LHCN-M2 (cell line): Measurements from ENCODE around the gene C22orf39. TPM values are rescaled to one million over a fixed set of nuclear protein-coding genes. Genes with fewer than 3 reads are reported as not detected.

Experiments used
- DNase-seq: peaks from one replicate; pipeline ENCODE4 v3.0.0-alpha.2; 2012; ENCODE audit warnings: low read depth
- total RNA-seq: library from RNA; depleted of rRNA; stranded (reverse); fragments of >200 nt; gene quantifications from 2 replicates; pipeline ENCODE4 v1.2.3, GENCODE V29; 2014

C22orf39 gene
- total RNA-seq, 1 experiment from 2014 or later = 20.2 TPM

DNA sequence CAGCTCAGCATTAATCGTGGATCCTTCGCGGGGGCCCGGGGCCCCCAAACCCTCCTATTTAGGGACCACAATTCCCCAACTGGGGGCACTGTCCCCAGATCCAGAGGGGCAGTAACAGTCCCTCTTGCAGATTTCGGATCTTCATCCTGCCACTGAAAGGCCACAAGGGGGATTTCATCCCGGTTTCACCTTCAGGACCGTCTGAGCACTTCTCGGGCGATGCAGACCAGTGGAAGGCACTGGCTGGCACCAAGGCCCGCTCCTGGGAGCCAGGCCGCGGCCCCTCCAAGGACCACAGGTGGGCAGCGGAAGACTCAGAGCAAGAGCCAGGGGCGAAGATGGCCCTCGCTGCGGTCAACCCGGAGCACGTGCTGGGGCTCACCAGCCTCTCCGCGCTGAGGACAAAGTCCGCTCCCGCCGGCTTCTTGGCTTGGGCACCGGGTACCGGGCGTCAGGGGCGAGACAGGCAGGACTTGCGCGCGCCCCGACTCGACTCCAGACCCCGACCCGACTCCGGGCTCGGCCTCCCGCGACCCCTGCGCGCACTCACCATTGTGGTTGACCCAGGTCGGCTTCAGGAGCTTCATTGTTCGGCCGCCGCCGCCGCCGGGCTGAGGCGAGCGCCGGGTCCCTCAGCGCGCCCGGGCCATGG, 16.5 kb downstream of the C22orf39 start:
- peak; percentile 31 for DNase-seq

DNA sequence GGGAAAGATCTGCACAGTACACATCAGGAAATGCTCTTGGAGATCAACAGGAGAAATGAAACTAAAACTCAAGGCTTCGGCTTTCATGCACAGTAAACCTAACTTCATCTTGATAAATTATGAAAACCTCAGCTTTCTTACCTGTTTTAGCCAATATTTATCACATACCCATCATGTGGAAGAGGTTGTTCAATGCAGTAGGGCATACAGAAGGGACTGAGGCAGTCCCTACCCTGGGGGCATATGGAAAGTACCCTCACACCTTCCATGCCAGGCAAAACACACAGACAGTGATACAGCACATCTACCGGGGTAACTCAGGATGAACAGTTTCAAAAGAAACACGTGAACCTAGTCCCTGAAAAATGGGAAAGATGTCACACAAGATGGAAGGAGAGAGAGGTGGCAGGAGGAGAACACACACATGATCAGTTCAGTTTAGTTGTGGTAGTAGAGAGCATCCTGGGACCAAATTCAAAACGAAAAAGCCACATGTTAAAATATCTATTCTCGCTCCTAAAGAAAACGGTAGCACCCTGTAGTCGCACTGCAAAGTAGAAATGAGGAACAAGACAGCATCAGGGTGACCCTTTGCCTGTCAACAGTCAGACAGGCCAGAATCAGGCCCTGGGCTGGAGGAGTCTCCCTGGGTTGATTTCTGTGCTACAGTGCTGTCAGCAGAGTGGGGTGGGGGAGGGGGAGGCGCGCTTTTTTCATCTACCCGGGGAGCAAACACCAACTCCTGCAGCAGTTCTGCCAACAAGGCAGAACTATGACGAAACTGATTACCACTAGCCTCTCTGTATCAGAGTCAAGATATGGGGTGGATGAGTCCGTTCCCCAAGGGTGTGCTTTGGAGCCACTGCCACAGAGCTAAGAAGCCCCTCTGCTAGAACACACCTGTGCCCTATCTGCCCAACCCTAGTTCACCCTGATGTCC, 17.3 kb downstream of the C22orf39 start:
- DNase-seq = peak; percentile 60

DNA sequence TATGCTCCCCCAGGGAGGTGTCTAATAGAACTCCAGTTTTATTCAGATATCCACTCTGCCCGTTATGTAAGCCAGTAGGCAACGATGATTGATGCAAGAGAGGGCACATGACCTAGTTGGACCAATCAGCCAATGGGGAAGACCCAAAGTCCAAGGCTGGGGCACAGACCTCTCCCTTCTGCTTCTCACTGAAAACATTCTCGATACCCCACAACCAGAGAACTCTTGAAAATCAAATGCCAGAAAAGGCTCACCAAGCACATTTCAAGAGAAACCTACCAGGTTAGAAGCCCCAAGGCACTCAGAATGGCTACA, 23.4 kb downstream of the C22orf39 start:
- DNase-seq = no peak

DNA sequence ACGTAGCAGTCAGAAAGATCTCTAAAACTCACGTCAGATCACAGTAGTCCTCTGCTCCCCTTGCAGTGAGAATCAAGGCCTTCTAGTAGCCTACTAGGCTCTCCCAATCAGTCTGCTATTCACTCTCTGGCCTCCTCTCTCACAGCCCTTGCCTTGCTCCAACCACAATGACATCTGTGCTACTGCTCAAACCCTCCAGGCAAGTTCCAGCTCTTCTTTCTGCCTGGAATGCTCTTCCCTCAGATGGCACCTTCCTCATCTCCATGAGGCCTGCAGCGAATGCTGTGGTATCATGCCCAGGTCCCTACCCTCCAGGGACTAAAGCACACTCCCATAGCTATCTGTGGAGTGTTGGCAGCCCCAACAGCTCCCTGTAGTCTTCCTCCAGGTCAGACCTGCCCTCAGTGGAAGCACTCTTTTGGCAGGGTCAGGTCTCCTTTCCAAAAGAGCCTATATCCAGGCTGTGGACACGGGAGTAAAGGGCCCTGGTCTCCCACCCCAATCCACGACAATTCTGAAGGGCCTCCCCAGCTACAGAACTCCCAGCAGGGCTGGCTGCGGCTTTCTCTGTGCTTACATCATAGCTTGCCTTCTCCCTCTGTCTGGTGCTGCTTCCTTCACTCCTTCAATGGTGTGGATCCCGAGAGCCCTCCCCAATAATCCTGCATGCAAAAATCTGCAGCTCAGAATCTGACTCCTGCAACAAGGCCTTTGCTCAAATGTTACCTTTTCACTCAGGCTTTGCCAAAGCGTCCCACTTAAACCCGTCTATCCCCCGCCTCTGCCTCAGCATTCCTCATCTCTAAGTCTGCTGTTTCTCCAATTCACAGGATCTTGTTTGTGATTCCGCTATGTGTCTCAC, 24.8 kb downstream of the C22orf39 start:
- no peak for DNase-seq

DNA sequence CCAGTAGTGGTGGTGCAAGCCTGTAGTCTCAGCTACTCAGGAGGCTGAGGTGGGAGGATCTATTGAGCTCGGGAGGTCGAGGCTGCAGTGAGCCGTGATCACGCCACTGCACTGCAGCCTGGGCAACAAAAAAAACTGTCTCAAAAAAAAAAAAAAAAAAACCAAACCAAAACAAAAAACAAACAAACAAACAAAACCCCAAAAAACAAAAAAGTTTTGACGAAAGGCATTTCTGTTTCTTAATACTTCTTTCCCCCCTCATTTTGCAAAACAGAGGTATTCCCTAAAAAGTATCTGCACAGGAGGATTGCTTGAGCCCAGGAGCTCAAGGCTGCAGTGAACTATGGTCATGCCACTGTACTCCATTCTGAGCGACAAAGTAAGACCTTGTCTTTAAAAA, 27.2 kb downstream of the C22orf39 start:
- no peak for DNase-seq

DNA sequence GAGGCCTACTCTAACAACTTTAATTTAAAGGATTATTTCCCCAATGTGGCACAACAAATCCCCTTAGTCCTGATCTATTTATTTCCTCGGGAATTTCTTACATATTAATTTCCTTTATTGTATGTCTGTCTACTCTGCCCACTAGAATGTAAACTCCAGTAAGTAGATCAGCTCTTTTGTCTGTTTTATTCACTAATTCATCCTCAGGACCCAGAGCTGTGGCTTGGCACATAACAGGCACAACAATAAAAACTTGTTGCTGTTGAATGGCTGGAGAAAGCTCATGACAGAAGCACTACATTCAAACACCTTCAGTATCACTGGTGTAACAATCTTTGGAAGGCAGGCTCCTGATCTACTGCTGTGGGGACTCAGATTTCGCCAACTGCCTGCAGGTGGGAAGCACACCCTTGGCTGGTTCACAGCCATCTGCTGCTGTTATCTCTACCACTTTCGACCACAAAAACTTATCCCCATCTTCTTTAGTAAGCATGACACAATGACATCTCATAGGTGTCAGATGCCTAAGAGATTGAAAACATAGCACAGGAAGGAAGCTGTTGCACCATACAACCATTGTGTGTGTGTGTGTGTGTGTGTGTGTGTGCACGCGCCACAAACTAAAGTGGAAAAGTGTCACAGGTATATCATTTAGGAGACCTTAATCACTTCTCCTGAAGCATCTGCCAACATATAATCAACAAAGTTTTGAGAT, 27.9 kb downstream of the C22orf39 start:
- no peak for DNase-seq

DNA sequence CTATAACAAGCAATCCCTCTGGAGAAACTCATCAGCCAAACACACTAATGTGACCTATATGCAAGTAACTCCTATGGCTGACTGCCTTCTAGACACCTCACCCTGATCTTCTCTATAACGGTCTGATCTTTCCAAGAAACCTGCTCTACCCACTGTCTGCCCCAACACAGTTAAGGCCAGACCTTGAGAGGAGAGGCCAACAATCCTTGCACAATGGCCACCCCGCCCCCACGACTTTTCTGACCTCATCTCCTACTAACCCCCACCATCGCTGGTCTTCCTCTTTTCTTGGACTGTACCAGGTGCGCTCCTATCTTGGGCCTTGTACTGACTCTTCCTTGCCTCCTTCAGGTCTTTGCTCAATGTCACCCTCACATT, 28.4 kb downstream of the C22orf39 start:
- no peak for DNase-seq

DNA sequence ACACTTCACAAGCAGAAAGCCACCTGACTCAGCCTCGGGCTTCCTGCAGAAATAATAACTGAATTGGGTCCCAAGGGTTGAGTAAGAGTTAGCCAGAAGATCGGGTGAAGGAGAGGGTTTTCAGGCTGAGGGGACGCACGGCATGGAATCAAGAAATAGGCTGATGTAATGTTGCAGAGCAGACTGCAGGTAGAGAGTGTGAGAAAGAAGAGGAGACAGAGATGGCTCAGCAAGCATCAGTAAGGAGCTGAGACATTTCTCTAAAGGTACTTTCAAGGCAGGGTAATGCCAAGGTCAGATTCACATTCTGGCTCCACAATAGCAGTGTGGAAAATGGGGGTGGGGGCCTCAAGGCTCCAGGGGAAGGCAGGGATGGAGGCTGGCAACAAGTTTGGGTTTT, 34.6 kb downstream of the C22orf39 start:
- DNase-seq = no peak

DNA sequence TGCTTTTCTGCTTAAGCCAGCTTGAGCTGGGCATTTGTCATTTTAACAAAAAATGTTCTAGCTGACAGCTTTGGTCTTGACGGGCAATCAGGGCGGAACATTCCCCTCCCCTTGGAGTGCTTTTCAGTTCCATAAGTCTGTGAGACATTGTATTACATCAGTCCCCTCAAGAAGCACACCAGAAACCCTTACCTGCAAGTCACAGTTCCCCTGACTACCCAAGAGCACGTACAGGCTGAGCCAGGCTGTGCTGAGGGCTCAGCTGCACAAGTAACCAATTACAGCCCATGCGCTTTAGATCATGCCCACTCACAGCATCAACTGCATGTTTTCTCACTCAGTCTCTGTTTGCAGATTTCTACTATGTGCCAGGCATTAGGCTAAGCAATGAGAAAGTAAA, 35.0 kb downstream of the C22orf39 start:
- no peak for DNase-seq

DNA sequence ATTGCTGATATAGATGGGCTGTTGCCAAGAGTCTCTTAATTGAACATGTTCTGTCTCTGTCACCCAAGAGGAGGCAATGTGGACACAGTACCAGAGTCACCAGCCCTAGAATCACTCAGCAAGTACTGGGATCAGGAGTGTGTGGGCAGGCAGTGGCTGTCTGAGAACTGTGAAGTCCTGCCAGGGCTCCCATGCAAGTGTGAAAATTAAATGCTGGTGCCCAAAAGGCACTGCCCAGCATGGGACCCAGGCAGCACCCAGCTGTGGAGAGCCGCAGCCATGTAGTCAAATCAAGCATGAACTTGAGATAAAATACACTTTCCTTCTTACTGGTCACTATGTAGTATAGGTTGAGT, 35.8 kb downstream of the C22orf39 start:
- DNase-seq = no peak

DNA sequence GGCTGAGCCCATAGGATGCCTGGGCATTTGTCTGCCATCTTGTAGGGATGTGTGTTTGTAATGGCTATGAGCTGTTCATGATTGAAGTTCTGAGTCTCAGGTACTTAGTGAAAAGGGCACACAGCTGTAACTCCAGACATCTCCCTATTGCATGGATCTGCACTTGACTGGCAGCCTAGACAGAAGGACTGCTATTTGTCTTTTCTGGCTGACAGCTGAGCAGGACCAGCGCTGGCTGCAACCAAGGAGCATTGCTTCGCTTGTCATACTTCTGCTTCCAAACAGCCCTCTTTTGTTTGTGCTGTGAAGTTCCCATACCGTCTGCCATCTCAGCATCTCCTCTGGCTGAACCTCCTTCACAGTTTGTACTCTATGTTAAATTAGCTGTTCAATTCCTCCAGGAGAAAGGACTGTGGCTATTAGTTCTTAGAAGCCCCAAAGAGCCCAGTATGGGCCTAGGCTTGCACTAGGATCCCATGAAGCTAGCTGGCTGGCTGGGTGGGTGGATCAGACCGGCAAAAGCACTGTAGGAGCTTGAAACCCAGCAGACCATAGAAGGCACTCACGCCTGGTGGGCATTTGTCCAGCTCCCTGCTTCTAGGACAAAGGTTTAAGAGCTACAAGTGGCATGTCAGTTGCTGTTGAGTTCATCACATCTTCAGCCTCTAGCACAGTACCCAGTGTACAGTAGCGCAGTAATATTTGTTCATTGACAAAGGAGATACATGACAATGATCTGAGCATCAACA, 36.4 kb downstream of the C22orf39 start:
- no peak for DNase-seq

DNA sequence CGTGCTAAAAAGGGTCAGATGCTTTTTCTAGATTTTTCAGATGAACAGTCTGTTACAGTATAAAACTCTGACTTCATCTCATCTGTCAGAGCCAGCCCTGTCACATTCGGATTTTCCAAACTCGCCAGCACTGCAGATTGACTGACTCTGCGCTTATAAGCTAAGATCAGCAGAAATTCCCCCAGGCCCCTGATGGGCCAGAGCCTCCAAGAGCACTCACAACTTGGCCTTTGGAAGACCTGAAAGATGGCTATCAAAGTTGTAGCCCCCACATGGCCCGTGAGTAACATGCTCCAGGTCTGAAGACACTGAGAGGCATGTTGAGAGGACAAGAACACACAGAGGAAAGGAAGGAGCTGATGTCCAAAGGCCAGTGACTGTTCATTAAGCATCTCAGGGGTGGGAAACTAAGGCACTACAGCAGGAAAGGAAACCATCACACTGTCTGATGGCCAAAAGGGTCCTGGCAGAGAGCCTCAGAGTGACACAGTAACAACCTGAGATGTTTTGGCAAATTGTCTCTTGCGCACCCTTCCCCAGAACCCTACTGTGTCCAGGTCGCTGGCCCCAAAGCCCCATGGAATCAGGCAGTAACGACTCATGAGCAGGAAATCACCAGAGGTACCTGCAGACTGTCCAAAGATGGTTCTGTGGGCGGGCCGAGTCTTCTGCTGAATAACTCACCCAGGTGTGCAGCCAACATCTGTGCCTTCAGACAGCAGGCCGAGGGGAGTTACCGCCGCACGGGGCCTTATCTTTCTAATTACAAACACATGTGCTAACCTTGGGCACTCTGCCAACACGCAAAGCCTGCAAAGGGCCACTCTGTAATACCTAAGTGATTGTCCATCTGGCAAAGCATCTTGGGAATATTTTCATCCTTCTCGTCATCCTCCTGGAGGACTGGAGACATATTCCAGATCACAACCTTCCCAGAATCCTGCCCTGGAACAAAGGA, 39.6 kb downstream of the C22orf39 start:
- DNase-seq = no peak

DNA sequence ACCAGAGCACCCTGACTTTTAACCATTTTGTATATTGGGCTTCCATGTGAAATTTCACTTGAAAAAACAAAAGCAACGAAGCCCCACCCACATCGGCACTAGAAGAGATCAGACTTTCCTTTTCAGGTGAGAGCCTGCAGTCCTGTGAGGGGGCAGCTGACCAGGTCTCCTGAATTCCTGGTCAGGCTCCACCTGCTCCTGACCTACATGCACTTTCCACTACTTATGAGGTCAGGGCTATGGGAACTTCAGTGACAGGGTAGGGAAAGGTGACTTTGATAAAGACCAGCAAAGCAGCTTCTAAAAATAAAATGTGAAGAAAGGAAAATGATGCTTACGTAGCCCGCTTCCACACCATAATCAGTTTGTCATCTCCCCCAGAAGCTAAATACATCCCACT, 40.7 kb downstream of the C22orf39 start:
- no peak for DNase-seq

DNA sequence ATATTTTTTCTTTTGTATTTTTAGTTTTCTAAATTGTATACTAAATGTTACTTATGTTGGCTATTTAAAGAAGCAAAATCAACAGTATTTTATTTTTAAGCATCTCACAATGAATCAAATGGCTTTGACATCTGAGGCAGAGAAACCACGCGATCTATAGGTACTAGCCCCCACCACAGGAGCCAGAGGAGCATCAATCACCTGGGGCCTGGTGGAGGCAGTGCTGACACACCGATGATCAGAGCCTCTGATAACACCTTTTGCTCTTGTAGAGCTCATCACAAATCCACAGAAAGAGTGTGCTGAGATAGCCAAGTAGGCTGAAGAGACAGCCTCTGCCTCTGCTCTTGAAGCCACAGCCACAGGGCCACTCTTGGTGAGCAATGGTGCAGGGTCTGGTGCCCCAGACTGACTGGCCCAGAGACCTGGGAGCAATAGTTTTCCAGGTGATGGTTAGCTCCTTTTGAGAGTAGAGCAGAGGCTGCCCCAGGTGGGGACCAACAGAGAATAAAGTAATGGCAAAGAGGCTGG, 41.2 kb downstream of the C22orf39 start:
- no peak for DNase-seq

DNA sequence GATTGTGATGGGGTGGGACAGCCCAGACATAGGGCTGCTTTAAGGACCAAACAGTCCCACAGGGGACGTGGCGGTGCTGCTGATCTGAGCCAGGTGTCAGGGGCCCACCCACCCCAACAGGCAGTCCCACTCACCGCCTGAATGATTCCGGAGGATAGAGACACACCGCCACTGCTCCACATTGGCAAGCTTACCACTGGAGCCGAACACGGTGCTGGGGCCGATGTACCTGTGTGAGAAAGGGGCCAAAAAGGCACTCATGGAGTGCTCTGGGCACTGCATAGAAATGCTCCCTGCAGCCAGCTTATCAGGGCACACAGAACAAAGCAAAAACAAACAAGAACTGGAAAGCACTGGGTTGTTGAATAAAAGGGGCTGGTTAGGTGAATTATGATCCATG, 41.9 kb downstream of the C22orf39 start:
- DNase-seq = no peak

DNA sequence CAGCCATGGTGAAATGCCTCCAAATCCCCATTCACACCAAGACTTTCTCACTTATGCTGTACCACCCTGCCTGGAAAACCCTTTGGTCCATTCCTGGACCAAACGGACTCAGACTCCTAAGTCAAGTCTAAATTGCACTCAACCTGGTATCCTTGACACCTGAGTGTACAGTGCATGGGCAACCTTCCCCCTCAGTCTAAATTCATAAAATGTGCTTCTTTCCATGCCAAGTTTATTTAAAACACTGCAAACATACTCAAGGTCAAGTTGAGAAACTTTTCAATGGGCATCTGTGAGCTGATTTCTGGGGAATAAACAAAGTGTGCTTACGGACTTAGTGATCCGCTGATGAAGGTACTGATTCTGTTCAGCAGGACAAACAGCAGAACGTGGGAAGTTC, 42.4 kb downstream of the C22orf39 start:
- DNase-seq = no peak

DNA sequence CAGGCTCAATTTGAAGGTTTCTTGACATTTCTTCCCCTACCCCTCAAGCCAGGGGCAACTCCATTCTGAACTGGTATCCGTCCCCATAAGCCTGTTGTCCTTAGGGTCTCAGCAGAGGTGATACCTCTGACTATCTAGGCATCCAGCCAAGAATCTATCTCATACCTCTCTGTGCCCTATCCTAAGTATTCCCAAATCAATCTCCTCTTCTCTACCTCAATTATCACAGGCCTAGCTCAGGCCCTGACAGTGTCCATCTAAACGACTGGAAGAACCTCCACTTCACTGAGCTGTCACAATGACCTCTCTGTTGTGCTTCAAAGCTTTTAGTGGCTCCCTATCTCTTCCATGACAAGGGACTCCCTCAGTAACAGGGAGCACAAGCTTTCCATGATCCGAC, 42.8 kb downstream of the C22orf39 start:
- DNase-seq = no peak

DNA sequence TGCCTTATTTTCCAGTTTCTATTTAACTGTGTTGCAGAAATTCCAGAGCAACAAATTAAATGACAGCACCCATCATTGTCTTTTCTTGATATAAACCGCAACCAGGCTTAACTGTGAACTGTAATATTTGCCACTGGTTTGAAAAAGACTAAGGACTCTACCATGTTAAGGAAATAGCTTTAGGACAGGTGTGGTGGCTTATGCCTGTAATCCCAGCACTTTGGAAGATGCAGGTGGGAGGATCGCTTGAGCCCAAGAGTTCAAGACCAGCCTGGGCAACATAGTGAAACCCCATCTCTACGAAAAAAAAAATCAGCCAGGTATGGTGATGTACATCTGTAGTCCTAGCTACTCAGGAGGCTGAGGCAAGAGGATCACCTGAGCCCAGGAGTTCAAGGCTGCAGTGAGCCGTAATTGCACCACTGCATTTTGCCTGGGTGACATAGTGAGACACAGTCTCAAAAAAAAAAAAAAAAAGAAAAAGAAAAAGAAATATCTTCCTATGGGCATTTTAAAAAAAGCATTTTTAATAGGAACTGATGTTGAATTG, 44.8 kb downstream of the C22orf39 start:
- no peak for DNase-seq

DNA sequence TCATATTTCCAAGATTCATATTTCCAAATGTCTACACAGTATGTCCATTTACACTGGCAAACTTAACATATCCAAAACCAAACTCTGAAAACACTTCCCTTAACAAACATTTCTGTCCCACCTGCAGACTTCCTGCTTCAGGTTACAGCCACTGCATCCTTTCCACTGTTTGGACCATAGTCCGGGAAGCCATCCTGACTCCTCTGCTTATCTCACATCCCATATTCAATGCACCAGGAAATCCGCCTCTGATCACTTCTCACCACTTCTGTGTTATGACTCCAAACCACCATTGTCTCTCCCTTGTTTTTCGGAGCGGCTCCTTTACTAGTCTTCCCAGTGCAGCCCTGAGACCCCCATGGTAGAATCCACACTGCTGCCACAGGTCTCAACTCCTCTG, 46.0 kb downstream of the C22orf39 start:
- no peak for DNase-seq
